SK-N-SH treated with all-trans-retinoic acid at 6 μM for 48 hours (cell line): ENCODE results near the gene KRT85.

ENCODE experiments used
- ATAC-seq: fragments of 200-7000 bp; cut with Tn5 transposase; 3 replicates; pipeline ENCODE4 v1.9.1; 2020; ENCODE audit warnings: mild to moderate bottlenecking, moderate library complexity
- ARNTL ChIP-seq: fragments of 450-650 bp; formaldehyde crosslinking; IDR thresholded peaks from 2 replicates; pipeline ENCODE4 v1.5.0; 2020; ENCODE audit warnings: low read depth, mild to moderate bottlenecking, moderate library complexity, borderline replicate concordance
- BACH2 ChIP-seq: fragments of 250-450 bp; sonication (Bioruptor Pico); IDR thresholded peaks from 2 replicates; pipeline ENCODE4 v1.9.0; 2021; ENCODE audit warnings: mild to moderate bottlenecking, borderline replicate concordance
- CREB5 ChIP-seq: fragments of 250-450 bp; sonication (Bioruptor Pico); IDR thresholded peaks from 2 replicates; pipeline ENCODE4 v1.5.1; 2020; ENCODE audit warnings: low read depth, mild to moderate bottlenecking, moderate library complexity
- CSRNP3 ChIP-seq: fragments of 250-450 bp; sonication (Bioruptor Pico); IDR thresholded peaks from 2 replicates; pipeline ENCODE4 v1.5.1; 2021; ENCODE audit warnings: mild to moderate bottlenecking, moderate library complexity
- ESRRG ChIP-seq: fragments of 250-450 bp; sonication (Bioruptor Pico); IDR thresholded peaks from 2 replicates; pipeline ENCODE4 v1.6.1; 2021; ENCODE audit warnings: mild to moderate bottlenecking
- GLIS3 ChIP-seq: fragments of 250-450 bp; sonication (Bioruptor Pico); IDR thresholded peaks from 2 replicates; pipeline ENCODE4 v1.5.0; 2020; ENCODE audit warnings: mild to moderate bottlenecking, moderate library complexity
- ISL1 ChIP-seq: fragments of 250-450 bp; sonication (Bioruptor Pico); IDR thresholded peaks from 2 replicates; pipeline ENCODE4 v2.1.2; 2022; ENCODE audit warnings: mild to moderate bottlenecking, moderate library complexity
- OSR1 ChIP-seq: fragments of 250-450 bp; sonication (Bioruptor Pico); IDR thresholded peaks from 2 replicates; pipeline ENCODE4 v1.8.0; 2022; ENCODE audit warnings: moderate library complexity, mild to moderate bottlenecking, inconsistent platforms
- PATZ1 ChIP-seq: fragments of 250-450 bp; sonication (Bioruptor Pico); IDR thresholded peaks from 2 replicates; pipeline ENCODE4 v1.8.0; 2020; ENCODE audit warnings: mild to moderate bottlenecking, moderate library complexity, borderline replicate concordance
- POU6F1 ChIP-seq: fragments of 250-450 bp; sonication (Bioruptor Pico); IDR thresholded peaks from 2 replicates; pipeline ENCODE4 v1.8.0; 2021; ENCODE audit warnings: low read depth, mild to moderate bottlenecking, moderate library complexity, borderline replicate concordance
- PPARA ChIP-seq: fragments of 250-450 bp; sonication (Bioruptor Pico); IDR thresholded peaks from 2 replicates; pipeline ENCODE4 v1.5.0; 2020; ENCODE audit warnings: mild to moderate bottlenecking, borderline replicate concordance
- RARB ChIP-seq: fragments of 250-450 bp; sonication (Bioruptor Pico); IDR thresholded peaks from 2 replicates; pipeline ENCODE4 v1.8.0; 2021; ENCODE audit warnings: mild to moderate bottlenecking, moderate library complexity
- SNAI2 ChIP-seq: fragments of 250-450 bp; sonication (Bioruptor Pico); IDR thresholded peaks from 2 replicates; pipeline ENCODE4 v1.5.0; 2020; ENCODE audit warnings: mild to moderate bottlenecking, moderate library complexity
- TCF4 ChIP-seq: fragments of 250-450 bp; sonication (Bioruptor Pico); IDR thresholded peaks from 2 replicates; pipeline ENCODE4 v1.8.0; 2021; ENCODE audit warnings: mild to moderate bottlenecking, moderate library complexity, borderline replicate concordance
- TSHZ2 ChIP-seq: fragments of 250-450 bp; sonication (Bioruptor Pico); IDR thresholded peaks from 2 replicates; pipeline ENCODE4 v1.5.0; 2020; ENCODE audit warnings: mild to moderate bottlenecking, moderate library complexity
- ZC3H10 ChIP-seq: fragments of 250-450 bp; sonication (Bioruptor Pico); IDR thresholded peaks from 2 replicates; pipeline ENCODE4 v1.5.1; 2021; ENCODE audit warnings: mild to moderate bottlenecking, moderate library complexity
- ZFP3 ChIP-seq: fragments of 250-450 bp; sonication (Bioruptor Pico); IDR thresholded peaks from 2 replicates; pipeline ENCODE4 v1.5.0; 2020; ENCODE audit warnings: mild to moderate bottlenecking, moderate library complexity
- ZNF565 ChIP-seq: fragments of 450-650 bp; formaldehyde crosslinking; conservative IDR thresholded peaks from 2 replicates; pipeline ENCODE4 v1.5.0; 2020; ENCODE audit warnings: low read depth, mild to moderate bottlenecking, moderate library complexity
- ZNF70 ChIP-seq: fragments of 450-650 bp; formaldehyde crosslinking; IDR thresholded peaks from 2 replicates; pipeline ENCODE4 v1.5.0; 2020; ENCODE audit warnings: mild to moderate bottlenecking, moderate library complexity
- ZNF8 ChIP-seq: fragments of 450-650 bp; formaldehyde crosslinking; IDR thresholded peaks from 2 replicates; pipeline ENCODE4 v1.5.0; 2020; ENCODE audit warnings: mild to moderate bottlenecking, moderate library complexity

The KRT85 gene

GRCh38 chr12:52347016-52347415, 20.3 kb downstream of the KRT85 start:
- TF ChIP-seq ZC3H10 (CRISPR knock-in tag) (no peak), ARNTL (CRISPR knock-in tag) (no peak), TCF4 (CRISPR knock-in tag) (no peak), RARB (CRISPR knock-in tag) (no peak), ZFP3 (CRISPR knock-in tag) (no peak), ZNF8 (CRISPR knock-in tag) (no peak), OSR1 (no peak), ZNF565 (CRISPR knock-in tag) (no peak), ISL1 (no peak), PPARA (CRISPR knock-in tag) (no peak), ESRRG (CRISPR knock-in tag) (no peak), CREB5 (CRISPR knock-in tag) (no peak), ZNF70 (no peak), TSHZ2 (CRISPR knock-in tag) (no peak), PATZ1 (CRISPR knock-in tag) (no peak), POU6F1 (CRISPR knock-in tag) (no peak), CSRNP3 (no peak)
- ATAC-seq = no peak

GRCh38 chr12:52346593-52346992, 20.7 kb downstream of the KRT85 start:
- no peak for ATAC-seq

More at GRCh38 chr12:52346593-52346992, 20.7 kb downstream of the KRT85 start:
- TF ChIP-seq ZNF565 (CRISPR knock-in tag) = no peak
- TF ChIP-seq ISL1 = no peak
- no peak for TF ChIP-seq SNAI2
- no peak for TF ChIP-seq ZNF70
- TF ChIP-seq ZNF8 (CRISPR knock-in tag) = no peak
- TF ChIP-seq ZFP3 (CRISPR knock-in tag) = no peak
- TF ChIP-seq GLIS3 = no peak
- TF ChIP-seq ARNTL (CRISPR knock-in tag) = no peak
- TF ChIP-seq RARB (CRISPR knock-in tag) = no peak
- no peak for TF ChIP-seq TCF4 (CRISPR knock-in tag)
- no peak for TF ChIP-seq ESRRG (CRISPR knock-in tag)
- no peak for TF ChIP-seq BACH2 (CRISPR knock-in tag)
- TF ChIP-seq OSR1 = no peak
- TF ChIP-seq CSRNP3 = no peak
- TF ChIP-seq TSHZ2 (CRISPR knock-in tag) = no peak
